NCI-H187 treated with DMSO at 0.1 percent for 48 hours (cell line): ENCODE data around the gene DNAL1.

Source experiments
- DNase-seq: peaks from one replicate; lab custom pipeline; 2025; lab: John Stamatoyannopoulos, UW

The DNAL1 gene

GRCh38 chr14:73744874-73745529 is 100.2 kb downstream of the DNAL1 start:
- no peak for DNase-seq

GRCh38 chr14:73745571-73746519 is 101.1 kb downstream of the DNAL1 start:
- DNase-seq, result no peak

GRCh38 chr14:73746520-73747378 is 102.0 kb downstream of the DNAL1 start:
- no peak for DNase-seq

GRCh38 chr14:73747379-73748211 is 102.8 kb downstream of the DNAL1 start:
- DNase-seq, result no peak

- DNase-seq, result no peak
These were observed 104.1 kb downstream of the DNAL1 start for GRCh38 chr14:73748858-73749357.

- no peak for DNase-seq
These were observed 105.1 kb downstream of the DNAL1 start for GRCh38 chr14:73749706-73750530.

- no peak for DNase-seq
These were observed 105.7 kb downstream of the DNAL1 start for GRCh38 chr14:73750531-73750901.

GRCh38 chr14:73751157-73751691 is 106.4 kb downstream of the DNAL1 start:
- DNase-seq, result no peak

- no peak for DNase-seq
These were observed 107.7 kb downstream of the DNAL1 start for GRCh38 chr14:73752297-73752992.
